Activated T-helper 2 cell treated with anti-CD3 and anti-CD28 coated beads, Interferon-gamma antibody, Interleukin-2, Interleukin-4, amounts not matched to agents 10 μg/mL and 5 μg/mL and 100 μg/mL, durations not matched to agents 14 hours and 24 hours and 36 hours (primary cell): ENCODE measurements around the gene STOX1. TPM values are rescaled to one million over a fixed set of nuclear protein-coding genes. Genes with fewer than 3 reads are reported as not detected.
"Not testable (repeated sequence)": the region's sequence is repeated elsewhere in the genome, so short reads cannot be mapped to it uniquely, and the experiment has no call there.

Experiments used
- DNase-seq: peaks from one replicate; pipeline ENCODE4 v3.0.0; 2021; ENCODE audit warnings: low spot score
- H3K27ac Mint-ChIP-seq: one replicate; pipeline ENCODE4 v1.8.0; 2021; ENCODE audit warnings: mixed read lengths
- H3K27me3 Mint-ChIP-seq: one replicate; pipeline ENCODE4 v1.8.0; 2021; ENCODE audit warnings: low read depth, mixed read lengths
- H3K36me3 Mint-ChIP-seq: one replicate; pipeline ENCODE4 v1.8.0; 2021; ENCODE audit warnings: low read depth, mixed read lengths
- H3K4me1 Mint-ChIP-seq: one replicate; pipeline ENCODE4 v1.8.0; 2021; ENCODE audit warnings: low read depth, mixed read lengths
- H3K4me3 Mint-ChIP-seq: one replicate; pipeline ENCODE4 v1.8.0; 2021; ENCODE audit warnings: low read depth, mild to moderate bottlenecking, moderate library complexity, mixed read lengths
- H3K9me3 Mint-ChIP-seq: one replicate; pipeline ENCODE4 v1.8.0; 2021; ENCODE audit warnings: mixed read lengths
- intact Hi-C: fragments of 100-400 bp; cut with micrococcal nuclease; formaldehyde crosslinking; loops from one replicate; pipeline ENCODE4 v1.15.1; 2023
- total RNA-seq: library from RNA; stranded (reverse); gene quantifications from 2 replicates; pipeline ENCODE4 v1.2.3, GENCODE V29; 2022

Gene STOX1, protein sequence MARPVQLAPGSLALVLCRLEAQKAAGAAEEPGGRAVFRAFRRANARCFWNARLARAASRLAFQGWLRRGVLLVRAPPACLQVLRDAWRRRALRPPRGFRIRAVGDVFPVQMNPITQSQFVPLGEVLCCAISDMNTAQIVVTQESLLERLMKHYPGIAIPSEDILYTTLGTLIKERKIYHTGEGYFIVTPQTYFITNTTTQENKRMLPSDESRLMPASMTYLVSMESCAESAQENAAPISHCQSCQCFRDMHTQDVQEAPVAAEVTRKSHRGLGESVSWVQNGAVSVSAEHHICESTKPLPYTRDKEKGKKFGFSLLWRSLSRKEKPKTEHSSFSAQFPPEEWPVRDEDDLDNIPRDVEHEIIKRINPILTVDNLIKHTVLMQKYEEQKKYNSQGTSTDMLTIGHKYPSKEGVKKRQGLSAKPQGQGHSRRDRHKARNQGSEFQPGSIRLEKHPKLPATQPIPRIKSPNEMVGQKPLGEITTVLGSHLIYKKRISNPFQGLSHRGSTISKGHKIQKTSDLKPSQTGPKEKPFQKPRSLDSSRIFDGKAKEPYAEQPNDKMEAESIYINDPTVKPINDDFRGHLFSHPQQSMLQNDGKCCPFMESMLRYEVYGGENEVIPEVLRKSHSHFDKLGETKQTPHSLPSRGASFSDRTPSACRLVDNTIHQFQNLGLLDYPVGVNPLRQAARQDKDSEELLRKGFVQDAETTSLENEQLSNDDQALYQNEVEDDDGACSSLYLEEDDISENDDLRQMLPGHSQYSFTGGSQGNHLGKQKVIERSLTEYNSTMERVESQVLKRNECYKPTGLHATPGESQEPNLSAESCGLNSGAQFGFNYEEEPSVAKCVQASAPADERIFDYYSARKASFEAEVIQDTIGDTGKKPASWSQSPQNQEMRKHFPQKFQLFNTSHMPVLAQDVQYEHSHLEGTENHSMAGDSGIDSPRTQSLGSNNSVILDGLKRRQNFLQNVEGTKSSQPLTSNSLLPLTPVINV
- 0.82 and 0.85 TPM in 2 replicates for total RNA-seq

GRCh38 chr10:68826764-68827591 is at the start of gene STOX1:
Gene STOX1 (plus strand): TSS chr10:68827531. CDS start chr10:68827624, 93 bp downstream.
- H3K27ac Mint-ChIP-seq, result no peak within 1 kb of the TSS
- H3K27me3 Mint-ChIP-seq, result peaks cover 19% of the 10 kb centered on the region
- H3K4me3 Mint-ChIP-seq, result peak within 1 kb of the TSS; percentile 72
- peak; percentile 50 for DNase-seq
- intact Hi-C loops, result no loop called here
- peaks cover 6% of the 10 kb centered on the region for H3K4me1 Mint-ChIP-seq
- H3K9me3 Mint-ChIP-seq, result no peaks in the 10 kb centered on the region
- no peaks in the 10 kb centered on the region for H3K36me3 Mint-ChIP-seq

GRCh38 chr10:68781613-68782574 is 45.4 kb upstream of the STOX1 start:
- no peaks in the 10 kb centered on the region for H3K27me3 Mint-ChIP-seq
- H3K36me3 Mint-ChIP-seq, result peaks cover 64% of the 10 kb centered on the region
- peaks cover 1% of the 10 kb centered on the region for H3K4me1 Mint-ChIP-seq
- intact Hi-C loops, result no loop called here
- DNase-seq, result no peak
- H3K27ac Mint-ChIP-seq, result no peak overlapping the region
- no peaks in the 10 kb centered on the region for H3K9me3 Mint-ChIP-seq
- no peak overlapping the region for H3K4me3 Mint-ChIP-seq

DNA sequence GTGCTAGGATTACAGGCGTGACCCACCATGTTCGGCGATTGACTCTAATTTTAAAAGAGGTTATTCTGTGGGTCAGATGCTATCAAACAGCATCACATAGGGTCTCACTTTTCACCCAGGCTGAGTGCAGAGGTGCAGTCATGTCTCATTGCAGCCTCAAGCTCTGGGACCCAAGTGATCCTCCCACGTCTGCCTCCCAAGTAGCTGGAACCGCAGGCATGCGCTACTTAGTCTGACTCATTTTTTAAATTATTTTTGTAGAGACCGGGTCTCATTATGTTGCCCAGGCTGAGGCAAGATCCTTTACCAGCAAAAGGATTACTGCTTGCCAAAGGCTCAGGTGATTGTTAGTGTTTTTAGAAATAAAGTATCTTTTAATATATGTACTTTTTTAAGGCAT is 42.9 kb upstream of the STOX1 start:
- no peak overlapping the region for H3K4me3 Mint-ChIP-seq
- H3K36me3 Mint-ChIP-seq, result peaks cover 67% of the 10 kb centered on the region
- no peaks in the 10 kb centered on the region for H3K9me3 Mint-ChIP-seq
- no peak for DNase-seq
- peaks cover 1% of the 10 kb centered on the region for H3K4me1 Mint-ChIP-seq
- no peaks in the 10 kb centered on the region for H3K27me3 Mint-ChIP-seq
- no peak overlapping the region for H3K27ac Mint-ChIP-seq
- intact Hi-C loops, result no loop called here

GRCh38 chr10:68787813-68788212 is 39.5 kb upstream of the STOX1 start:
- Mint-ChIP-seq H3K27ac (no peak overlapping the region), H3K36me3 (peaks cover 58% of the 10 kb centered on the region), H3K4me1 (peaks cover 1% of the 10 kb centered on the region), H3K27me3 (no peaks in the 10 kb centered on the region), H3K4me3 (no peak overlapping the region), H3K9me3 (no peaks in the 10 kb centered on the region)
- intact Hi-C loops, result no loop called here
- no peak for DNase-seq

- Mint-ChIP-seq H3K4me1 (peaks cover 1% of the 10 kb centered on the region), H3K9me3 (no peaks in the 10 kb centered on the region), H3K4me3 (no peak overlapping the region), H3K27ac (no peak overlapping the region), H3K36me3 (peaks cover 52% of the 10 kb centered on the region), H3K27me3 (no peaks in the 10 kb centered on the region)
- DNase-seq, result no peak
- intact Hi-C loops, result loop anchor here (5.0 kb wide), 1 partner anchor 112 kb away; the partner anchor contains the start of gene DDX50
Observed at GRCh38 chr10:68790476-68790875, 36.9 kb upstream of the STOX1 start.

DNA sequence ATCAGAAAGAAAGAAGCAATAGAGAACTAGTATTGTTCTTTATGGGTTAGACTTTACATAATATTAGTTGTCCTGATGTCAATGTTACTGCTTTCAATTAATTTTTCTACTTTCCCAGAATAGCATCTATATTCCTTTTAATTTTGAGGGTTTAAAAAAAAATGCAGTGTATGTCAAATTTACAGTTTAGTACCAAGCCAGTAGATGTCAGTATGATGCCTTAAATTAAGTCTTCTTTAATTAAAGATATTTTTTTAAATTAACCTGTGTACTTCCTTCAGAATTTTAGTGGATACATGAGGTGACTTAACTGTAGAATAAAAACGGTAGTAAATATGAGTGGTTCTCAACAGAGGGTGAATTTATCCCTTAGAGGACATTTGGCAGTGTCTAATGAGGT is 35.2 kb upstream of the STOX1 start:
- no peaks in the 10 kb centered on the region for H3K27me3 Mint-ChIP-seq
- intact Hi-C loops, result loop anchor here (5.0 kb wide), 1 partner anchor 110 kb away; the partner anchor contains the start of gene DDX50
- no peak overlapping the region for H3K4me3 Mint-ChIP-seq
- no peak for DNase-seq
- no peak overlapping the region for H3K27ac Mint-ChIP-seq
- H3K9me3 Mint-ChIP-seq, result no peaks in the 10 kb centered on the region
- H3K36me3 Mint-ChIP-seq, result peaks cover 41% of the 10 kb centered on the region
- no peaks in the 10 kb centered on the region for H3K4me1 Mint-ChIP-seq

DNA sequence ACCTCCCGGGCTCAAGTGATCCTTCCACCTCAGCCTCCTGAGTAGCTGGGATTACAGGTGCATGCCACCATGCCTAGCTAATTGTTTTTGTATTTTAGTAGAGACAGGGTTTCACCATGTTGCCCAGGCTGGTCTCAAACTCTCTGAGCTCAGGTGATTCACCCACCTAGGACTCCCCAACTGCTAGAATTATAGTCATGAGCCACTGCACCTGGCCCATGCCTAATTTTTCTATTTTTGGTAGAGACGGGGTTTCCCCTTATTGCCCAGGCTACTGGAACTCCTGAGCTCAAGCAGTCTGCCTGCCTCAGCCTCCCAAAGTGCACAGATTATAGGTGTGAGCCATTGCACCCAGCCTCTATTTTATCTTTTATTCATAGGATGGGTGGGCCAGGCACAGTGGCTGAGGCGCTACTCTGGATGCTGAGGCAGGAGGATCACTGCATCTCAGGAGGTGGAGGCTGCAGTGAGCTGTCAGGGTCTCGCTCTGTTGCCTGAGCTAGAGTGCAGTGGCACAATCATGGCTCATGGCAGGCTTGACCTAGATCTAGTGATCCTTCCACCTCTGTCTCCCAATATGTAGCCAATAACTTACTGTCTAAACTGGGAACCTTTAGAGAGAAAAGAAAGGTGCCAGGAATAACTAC is 31.3 kb upstream of the STOX1 start:
- Mint-ChIP-seq H3K9me3 (no peaks in the 10 kb centered on the region), H3K4me3 (no peak overlapping the region), H3K27me3 (no peaks in the 10 kb centered on the region), H3K36me3 (peaks cover 22% of the 10 kb centered on the region), H3K27ac (no peak overlapping the region), H3K4me1 (no peaks in the 10 kb centered on the region)
- intact Hi-C loops, result no loop called here
- DNase-seq, result no peak

GRCh38 chr10:68796605-68797004 is 30.7 kb upstream of the STOX1 start:
- no peaks in the 10 kb centered on the region for H3K27me3 Mint-ChIP-seq
- H3K4me3 Mint-ChIP-seq, result no peak overlapping the region
- no peak for DNase-seq
- H3K4me1 Mint-ChIP-seq, result no peaks in the 10 kb centered on the region
- no peak overlapping the region for H3K27ac Mint-ChIP-seq
- H3K36me3 Mint-ChIP-seq, result peaks cover 19% of the 10 kb centered on the region
- intact Hi-C loops, result no loop called here
- no peaks in the 10 kb centered on the region for H3K9me3 Mint-ChIP-seq

GRCh38 chr10:68800211-68800610 is 27.1 kb upstream of the STOX1 start:
- Mint-ChIP-seq H3K27me3 (no peaks in the 10 kb centered on the region), H3K27ac (no peak overlapping the region), H3K4me3 (no peak overlapping the region), H3K36me3 (peaks cover 12% of the 10 kb centered on the region), H3K9me3 (no peaks in the 10 kb centered on the region), H3K4me1 (no peaks in the 10 kb centered on the region)
- intact Hi-C loops, result no loop called here
- no peak for DNase-seq

DNA sequence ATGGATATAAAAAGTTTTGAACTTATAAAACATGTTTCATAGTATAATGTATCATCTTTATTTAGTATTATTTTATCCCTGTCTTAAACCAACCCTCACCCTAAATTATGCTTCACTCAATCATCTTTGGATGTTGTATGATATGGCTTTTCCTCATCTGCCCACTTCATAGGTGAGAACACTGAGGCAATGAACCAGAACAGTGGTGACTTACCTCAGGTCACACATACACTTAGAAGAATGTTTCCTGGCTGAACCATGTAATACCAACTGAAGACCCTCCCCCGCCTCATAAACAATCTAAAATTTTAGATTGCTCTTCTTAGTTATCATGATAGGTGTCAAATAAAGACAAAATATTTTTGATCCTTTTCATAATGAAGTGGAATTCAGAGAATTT is 22.6 kb upstream of the STOX1 start:
- Mint-ChIP-seq H3K36me3 (no peaks in the 10 kb centered on the region), H3K27ac (no peak overlapping the region), H3K4me1 (peaks cover 1% of the 10 kb centered on the region), H3K4me3 (no peak overlapping the region), H3K9me3 (no peaks in the 10 kb centered on the region), H3K27me3 (no peaks in the 10 kb centered on the region)
- intact Hi-C loops, result no loop called here
- no peak for DNase-seq

DNA sequence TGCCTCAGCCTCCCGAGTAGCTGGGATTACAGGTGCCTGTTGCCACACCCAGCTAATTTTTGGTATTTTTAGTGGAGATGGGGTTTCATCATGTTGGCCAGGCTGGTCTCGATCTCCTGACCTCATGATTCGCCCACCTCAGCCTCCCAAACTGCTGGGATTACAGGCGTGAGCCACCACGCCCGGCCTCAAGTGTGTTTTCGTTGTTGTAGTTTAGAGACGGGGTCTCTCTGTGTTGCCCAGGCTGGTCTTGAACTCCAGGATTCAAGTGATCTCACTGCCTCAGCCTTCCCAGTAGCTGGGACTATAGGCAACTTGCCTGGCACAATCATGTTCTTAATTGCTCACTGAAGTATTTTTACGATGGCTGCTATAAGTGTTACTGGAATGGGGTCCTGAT is 16.5 kb upstream of the STOX1 start:
- DNase-seq, H3K27me3 Mint-ChIP-seq, H3K9me3 Mint-ChIP-seq, intact Hi-C loops, H3K27ac Mint-ChIP-seq, H3K36me3 Mint-ChIP-seq, H3K4me3 Mint-ChIP-seq, H3K4me1 Mint-ChIP-seq: not testable (repeated sequence)
